Cerebellar nuclear complex (tissue), 1 donor: Measurements from ENCODE around the gene ACAT1.
"Not testable (repeated sequence)": the region's sequence is repeated elsewhere in the genome, so short reads cannot be mapped to it uniquely, and the experiment has no call there.

Experiments used
- DNase-seq, 2 experiments: peaks; one replicate each; lab custom pipeline; 2025; lab: John Stamatoyannopoulos, UW

The ACAT1 gene

DNA sequence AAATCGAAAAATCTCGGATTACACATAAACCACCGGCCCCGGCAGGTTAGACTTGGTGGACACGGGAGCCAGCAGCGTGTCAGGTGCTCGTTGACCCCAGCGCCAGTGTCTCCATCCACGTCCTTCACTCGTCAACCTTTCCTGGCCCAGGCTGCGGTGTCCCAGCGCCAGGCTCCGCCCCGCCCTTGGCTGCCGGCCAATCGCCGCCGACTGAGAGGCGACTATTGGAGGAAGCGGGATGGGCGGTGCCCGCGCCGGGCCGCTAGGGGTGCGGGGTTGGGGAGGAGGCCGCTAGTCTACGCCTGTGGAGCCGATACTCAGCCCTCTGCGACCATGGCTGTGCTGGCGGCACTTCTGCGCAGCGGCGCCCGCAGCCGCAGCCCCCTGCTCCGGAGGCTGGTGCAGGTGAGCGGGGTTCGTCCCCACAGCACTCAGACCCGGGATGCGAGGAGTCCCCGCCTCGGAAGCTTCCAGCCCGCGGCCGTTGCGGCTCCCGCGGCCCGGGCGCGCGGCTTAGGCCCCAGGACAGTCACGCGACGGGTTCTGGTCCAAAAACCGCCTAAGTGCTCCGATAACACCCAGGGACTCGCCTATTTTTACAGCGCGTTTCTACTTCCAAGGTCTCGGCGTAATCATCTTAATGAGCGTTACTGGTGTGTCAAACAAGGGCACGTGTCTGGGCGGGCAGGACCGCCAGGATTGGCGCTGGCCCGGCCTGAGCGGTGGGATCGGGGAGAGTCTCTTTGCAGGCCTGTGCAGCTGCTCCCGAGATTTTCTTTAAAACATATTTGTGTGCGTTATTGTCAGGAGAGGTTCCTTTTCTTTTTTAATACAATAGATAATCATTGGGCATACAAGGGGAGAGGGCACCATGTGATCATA lies at the start of gene ACAT1:
ACAT1 (plus strand) TSS at position 294 of the 882 bp plus-strand sequence; CDS start at position 334, 40 bp downstream.
- peak; percentile 64 to 86 for DNase-seq

DNA sequence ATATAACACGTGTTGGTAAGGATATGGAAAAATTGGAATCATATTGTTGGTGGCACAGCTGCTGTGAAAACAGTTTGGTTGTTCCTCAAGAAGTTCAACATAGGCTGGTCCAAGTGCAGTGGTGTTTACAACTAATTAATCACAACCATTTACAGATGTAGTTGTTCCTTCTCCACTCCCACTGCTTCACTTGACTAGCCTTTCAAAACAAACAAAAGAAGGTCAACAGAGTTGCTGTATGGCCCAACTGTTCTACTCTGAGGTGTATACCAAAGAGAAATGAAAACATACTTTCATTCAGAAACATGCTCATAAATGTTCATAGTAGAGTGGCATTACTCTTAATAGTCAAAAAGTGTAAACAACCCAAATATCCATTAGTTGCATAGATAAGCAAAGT lies 36.6 kb upstream of the ACAT1 start:
- DNase-seq: no peak

DNA sequence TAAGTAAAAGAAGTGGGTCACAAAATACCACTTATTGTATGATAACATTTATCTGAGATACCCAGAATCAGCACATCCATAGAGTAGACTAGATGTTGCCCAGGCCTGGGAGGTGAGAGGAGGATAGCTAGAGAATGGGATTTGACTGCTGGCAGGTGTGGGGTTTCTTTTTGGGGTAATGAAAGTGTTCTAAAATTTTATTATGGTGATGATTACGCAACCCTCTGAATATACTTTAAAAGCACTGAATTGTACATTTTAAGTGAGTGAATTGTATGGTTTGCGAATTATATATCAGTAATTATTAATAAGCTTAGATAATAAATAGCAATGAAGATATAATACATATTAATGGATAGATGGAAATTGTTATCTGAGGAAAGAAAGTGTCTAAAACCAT lies 35.7 kb upstream of the ACAT1 start:
- no peak for DNase-seq

DNA sequence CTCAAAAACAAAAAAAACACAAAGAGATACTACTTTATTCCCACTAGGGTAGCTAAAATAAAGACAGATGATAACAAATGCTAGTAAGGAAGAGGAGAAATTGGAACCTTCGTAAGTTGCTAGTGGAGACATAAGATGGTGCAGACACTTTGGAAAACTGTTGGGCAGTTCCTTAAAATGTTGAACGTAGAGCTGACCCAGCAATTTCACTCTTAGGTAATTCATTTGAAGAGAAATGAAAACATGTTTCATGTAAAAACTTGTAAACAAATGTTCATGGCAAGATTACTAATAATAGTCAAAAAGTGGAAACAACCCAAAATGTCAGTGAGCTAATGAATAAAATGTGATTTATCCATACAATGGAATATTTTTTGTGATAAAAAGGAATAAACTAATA lies 29.2 kb upstream of the ACAT1 start:
- no peak for DNase-seq

DNA sequence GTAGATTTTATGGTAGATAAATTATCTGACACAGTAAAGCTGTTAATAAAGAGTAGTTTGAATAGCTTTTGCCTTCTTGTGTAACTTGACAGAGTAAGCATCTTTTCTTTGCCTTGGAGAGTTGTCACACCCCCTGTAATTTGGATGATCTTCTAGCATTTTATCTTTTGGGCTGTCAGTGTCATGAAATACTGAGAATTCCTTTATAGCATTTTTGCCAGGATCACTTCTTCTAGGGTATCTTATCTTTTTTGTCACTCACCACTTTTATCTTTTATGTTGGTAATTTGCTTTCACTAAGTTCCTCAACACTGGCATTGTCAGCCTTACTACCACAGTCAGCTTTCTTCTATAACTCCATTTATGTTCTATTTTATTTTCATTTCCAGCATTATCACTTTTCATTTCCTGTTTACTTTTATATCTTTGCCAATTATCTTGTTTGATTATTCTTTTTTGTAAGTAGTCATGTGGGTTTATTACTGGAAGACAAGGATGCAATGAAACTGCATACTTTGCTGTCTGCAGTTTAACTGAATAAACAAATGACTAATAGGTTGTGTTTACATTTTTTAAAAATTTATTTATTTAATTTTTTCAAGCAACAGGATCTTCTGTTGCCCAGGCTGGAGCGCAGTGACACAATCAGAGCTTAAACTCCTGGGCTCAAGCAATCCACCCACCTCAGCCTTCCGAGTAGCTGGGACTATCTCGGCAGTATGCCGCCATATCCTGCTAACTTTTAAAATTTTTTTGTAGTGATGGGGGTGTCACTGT lies 28.1 kb upstream of the ACAT1 start:
- DNase-seq: no peak

DNA sequence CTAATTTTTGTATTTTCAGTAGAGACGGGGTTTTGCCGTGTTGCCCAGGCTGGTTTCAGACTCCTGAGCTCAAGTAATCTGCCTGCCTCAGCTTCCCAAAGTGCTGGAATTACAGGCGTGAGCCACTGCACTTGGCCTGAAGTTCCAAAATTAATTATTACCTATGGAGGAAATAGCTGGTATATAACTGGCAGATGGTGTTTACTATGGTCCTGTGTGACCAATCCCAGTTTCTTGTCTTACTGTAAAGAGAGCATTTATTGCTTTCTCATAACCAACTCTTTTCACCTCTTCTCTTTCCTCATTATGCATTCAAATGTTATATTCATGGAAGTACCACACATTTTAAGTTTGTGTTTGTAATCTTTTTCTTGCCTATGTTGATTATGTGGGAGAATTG lies 24.2 kb upstream of the ACAT1 start:
- no peak for DNase-seq

DNA sequence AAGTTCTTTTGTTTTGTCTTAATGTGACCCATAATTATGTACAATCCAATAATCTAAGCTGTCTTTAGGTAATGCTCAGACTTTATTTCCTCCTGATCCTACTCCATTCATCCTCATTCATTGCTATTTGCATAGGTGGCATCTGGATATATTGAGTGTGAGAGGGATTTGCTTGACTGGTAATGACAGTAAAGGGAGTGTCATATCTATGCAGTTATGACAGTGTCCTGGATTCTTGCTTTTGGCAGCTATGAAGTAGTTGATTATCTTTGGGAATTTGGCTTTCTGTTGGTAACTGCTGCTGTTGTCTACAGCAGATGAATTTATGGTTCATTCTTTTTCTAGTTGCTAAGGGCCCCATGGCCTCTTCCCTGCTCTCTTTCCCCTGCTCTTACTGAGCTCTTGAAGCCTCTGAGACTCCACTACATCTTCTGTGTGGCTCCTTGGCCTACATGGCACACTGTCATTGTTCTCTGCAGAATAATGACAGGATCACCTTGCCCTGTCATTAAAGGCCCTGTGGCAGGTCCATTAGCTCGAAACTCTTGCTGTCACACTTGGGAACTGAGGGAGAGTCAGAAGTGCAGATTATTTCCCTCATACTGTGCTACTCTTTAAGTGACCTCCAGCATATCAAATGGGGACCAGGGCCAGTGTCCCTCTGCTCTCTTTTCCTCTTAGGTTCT lies 20.1 kb upstream of the ACAT1 start:
- DNase-seq: no peak

DNA sequence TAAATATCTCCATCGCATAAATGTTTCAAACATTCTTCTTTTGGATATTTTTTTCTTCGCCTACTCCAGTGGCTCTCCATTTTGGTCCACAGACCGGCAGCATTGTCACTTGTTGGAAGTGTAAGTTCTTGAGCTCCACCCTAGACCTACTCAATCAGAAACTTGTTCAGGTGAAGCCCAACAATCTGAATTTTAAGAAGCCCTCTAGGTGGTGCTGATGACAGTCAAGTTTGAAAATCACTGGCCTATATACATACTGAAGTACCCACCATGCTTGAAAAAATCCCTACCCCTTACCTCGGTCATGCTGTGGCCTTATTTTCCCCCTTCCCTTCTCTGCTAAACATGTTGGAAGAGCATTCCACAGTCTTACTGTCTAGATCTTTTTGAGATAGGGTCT lies 10.2 kb upstream of the ACAT1 start:
- DNase-seq: no peak

DNA sequence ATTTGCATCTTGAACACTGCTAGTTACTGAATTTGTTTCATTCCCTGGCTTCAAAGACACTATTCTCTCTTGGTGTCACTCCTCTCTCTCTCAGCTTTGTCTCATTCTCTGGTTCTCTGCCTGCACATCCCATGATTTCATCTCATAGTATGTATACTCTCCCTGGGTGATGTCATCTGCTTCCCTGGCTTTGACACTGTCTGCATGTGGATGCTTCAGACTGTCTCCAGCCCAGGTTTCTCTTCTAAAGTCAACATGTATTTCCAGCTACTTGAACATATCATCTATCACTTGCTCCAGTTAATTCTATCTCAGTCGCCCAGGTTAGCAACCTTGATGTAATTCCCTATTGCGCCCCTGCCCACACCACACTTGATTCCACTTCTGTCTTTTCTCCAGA lies 9.3 kb upstream of the ACAT1 start:
- no peak for DNase-seq

DNA sequence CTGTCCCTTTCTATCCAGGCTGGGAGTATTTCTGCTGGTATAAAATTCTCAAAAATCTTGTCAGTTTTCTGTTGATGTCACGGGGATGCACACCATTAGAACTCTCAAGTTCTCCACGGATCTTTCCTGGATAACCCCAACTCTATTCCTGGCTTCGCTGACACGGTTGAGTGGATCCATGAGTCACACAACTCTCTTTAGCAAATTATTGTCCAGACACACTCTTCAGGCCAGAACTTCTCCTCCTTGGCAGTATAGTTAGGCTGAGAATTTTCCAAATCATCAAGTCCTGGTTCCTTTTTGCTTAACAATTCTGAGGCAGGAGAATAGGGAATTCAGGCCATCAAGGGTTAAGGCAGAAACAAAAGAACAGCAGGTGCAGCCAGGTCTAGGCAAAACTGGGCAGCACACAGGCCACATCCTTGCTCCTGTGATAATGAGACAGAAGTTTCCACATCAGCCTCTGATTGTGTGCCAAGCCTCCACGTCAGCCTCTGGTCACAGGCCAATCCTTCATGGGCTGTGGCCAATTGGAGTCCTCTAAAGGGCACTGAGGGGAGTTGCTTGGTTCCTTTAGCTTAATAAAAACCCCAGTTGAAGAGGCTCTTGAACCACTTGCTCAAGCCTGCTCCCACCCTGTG lies 5.7 kb upstream of the ACAT1 start:
- no peak for DNase-seq

DNA sequence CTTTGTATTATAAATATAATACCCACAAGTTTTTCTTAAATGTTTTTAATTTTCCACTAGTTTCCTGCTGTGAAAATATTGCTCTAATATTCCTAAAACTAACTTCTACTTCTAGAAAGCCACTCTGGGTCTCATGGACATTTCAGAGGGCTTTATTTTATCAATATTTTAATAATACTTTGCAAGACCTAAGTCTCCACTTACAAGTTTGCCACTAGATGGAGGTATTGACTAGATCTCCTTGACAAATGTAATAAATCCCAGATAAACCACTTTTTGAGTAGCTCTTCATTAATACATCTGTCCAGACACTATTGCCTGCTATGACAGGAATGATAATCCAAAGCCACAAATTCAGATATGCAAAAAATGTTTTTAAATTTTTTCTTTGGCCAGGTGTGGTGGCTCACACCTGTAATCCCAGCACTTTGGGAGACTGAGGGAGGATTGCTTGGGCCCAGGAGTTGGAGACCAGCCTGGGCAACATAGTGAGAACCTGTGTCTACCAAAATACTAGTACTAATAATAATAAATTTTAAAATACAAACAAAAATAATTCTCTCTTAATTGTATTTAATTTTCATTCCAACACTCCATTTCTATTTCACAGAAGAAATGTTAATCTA lies 3.5 kb upstream of the ACAT1 start:
- DNase-seq: no peak

DNA sequence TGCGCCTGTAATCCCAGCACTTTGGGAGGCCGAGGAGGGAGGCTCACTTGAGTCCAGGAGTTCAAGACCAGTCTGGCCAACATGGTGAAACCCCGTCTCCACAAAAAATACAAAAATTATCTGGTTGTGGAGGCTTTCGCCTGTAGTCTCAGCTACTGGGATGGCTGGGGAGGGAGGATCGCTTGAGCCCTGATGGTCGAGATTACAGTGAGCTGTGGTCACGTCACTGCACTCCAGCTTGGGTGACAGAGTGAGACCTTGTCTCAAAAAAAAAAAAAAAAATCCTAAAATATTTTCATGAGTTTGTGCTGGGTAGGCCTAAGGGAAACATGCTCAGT lies 462 bp upstream of the ACAT1 start:
- not testable (repeated sequence) for DNase-seq

DNA sequence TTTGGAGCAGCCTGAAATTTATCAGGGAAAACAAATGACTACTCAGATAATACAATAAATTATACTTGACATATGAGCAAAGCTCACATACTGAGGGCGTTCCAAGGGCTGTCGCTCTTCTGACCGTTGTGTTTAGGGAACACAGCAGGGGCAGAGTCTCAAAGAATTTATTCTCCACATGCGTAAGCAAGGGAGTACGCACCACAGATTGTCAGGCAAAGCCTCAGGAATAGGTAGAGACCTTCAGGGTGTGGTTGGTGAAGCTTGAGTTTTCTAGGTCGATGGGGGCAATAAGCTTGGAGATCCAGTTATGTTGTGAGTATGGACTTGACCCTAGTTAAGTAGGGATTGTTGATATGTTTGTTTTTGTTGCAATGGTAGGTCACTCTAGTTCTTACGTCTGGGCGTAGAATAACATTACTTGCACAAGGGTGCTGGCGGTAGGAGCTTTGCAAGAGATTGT lies 830 bp downstream of the ACAT1 start:
- no peak for DNase-seq

DNA sequence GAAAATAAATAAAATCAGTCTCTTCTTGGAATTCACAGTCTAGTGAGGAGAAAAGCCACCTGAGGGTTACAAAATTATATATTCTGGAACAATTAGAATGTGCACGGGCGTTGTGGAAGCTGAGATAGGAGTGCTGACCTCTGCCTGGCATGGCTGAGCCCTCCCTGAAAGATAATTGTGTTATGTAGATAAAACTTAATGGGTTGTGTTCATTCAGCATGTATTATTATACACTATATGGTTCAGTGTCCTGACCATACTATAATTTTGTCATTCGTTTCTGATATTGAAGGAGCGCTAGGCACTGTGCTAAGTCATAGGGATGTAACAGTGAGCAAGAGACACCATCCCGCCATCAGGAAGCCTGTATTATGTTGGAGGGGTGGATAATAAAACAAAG lies 3.7 kb downstream of the ACAT1 start:
- DNase-seq: no peak

DNA sequence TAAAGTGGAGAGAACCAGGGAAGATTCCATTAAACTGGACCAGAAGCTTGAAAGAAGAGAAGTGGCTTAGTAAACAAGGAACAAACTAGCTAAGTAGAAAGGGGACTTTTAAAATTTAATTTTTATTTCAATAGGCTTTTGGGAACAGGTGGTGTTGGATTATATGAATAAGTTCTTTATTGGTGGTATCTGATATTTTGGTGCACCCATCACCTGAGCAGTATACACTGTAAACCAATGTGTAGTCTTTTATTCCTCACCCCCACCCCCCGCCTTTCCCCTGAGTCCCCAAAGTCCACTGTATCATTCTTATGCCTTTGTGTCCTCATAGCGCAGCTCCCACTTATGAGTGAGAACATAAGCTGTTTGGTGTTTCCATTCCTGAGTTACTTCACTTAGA lies 7.4 kb downstream of the ACAT1 start:
- no peak for DNase-seq

DNA sequence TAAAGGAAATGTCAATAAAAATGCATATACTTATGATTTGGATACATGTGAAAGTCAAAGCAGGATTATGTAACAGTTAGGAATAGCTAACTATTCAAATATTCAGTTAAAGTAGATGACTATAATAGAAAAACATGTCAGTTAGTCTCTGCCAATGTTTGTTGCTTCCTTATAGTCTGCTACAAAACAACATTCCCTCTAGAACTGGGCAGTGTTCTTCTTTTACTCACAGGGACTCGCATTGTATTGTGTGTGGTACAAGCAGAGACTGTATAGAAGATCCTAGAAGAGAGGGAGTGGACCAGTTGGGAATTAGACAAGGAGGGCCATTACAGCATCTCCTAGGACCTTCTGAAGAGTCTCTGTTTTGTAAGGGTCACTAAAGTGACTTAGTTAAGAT lies 10.6 kb downstream of the ACAT1 start:
- no peak for DNase-seq

DNA sequence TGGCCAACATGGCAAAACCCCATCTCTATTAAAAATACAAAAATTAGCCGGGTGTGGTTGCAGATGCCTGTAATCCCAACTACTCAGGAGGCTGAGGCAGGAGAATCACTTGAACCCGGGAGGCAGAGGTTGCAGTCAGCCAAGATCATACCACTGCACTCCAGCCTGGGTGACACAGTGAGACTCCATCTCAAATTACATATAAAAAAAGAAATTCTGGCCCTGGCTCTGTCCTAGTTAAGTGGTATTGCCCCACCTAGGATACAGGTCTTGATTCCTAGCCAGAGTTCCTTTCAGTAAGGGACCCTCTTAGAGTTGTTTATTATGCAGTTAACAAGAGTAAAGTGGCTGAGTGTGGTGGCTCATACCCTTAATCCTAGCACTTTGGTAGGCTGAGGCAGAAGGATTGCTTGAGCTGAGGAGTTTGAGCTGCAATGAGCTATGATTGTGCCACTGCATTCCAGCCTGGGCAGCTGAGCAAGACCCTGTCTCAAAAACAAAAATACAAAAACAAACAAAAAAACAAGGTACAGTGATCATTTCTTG lies 11.7 kb downstream of the ACAT1 start:
- DNase-seq: not testable (repeated sequence)

DNA sequence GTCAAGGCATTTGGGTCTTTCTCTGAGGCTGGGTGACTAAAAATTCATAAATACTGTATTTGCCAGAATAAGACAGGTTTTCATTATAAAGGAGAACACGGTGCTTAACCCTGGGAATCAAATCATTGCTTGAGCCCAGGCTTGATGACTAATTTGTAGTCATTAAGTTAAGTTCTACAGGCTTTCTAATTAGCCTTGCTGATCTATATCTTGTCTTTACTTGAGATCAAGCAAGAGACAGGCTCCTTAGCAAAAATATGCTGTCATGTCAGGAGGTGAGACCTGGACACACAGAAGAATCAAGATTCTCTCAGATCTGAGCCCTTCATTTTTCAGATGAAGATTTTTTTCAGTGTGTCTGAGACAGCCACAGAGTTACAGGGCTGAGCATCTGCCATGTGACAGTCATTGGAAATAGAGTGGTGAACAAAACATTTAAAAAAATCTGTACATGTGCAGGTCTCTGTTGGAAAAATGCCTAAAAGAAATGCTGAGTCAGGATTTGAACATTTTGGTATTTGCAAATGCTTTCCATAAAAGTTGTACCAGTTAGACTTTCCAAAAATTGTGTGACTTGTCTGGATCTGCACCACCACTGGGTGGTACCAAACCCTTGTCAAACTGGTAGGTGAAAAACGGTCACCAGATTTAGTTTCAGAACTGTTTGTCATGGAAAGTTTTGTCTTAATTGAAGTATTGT lies 14.6 kb downstream of the ACAT1 start:
- no peak for DNase-seq

DNA sequence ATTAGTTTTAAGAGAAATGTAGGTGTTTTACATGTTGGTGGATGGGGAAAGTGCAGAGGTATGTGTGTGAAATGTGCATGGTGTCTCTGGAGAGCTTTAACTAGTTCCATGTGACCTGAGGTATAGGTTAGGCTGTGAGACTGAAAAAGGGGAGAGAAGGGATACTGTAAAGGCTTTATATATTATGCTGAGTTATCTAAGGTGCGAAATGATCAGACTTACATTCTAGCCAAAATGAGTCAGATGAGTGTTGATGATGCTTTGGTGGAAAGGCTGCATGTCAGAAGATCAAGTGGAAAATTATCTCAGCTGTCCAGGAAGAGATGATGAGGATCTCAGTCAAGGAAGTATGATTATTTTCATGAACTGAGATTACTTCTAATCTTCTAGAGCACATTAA lies 15.8 kb downstream of the ACAT1 start:
- DNase-seq: no peak

DNA sequence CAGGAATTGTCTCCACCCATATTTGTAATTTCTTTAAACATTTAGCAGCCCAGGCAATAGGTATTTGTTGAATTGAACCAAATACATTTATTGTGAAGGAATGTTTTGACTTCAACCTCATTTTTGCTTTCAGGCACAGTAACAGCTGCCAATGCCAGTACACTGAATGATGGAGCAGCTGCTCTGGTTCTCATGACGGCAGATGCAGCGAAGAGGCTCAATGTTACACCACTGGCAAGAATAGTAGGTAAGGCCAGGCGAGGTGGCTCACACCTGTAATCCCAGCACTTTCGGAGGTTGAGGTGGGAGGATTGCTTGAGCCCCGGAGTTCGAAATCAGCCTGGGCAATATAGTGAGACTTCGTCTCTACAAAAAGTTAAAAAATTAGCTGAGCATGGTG lies 20.9 kb downstream of the ACAT1 start:
- DNase-seq: no peak

DNA sequence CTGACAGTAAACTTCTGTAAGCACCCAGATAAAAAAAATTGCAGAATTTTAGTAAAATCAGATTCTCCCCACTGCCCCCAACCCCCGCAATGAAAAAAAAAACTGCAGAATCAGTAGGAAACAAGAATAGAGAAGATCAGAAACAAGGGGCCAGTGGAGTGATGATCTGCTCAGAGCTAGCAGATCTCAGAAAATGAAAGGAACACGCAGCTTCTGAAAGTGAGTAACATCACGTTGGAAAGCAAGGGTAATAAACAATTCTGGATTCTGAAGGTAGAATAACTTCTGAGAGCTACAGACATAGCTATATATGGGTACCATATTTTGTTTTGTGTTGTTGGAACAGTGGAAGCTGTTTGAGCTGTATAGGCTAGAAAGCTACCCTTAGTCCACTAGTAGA lies 23.2 kb downstream of the ACAT1 start:
- no peak for DNase-seq
